Gastroesophageal sphincter (tissue), 4 donors: ENCODE data around the gene SMARCA2. TPM values are rescaled to one million over a fixed set of nuclear protein-coding genes. Genes with fewer than 3 reads are reported as not detected.
A peak's percentile ranks its signal among the peaks of the same experiment; 100 is the strongest.

Source experiments
- ATAC-seq: fragments of 150-250 bp; one replicate; pipeline ENCODE4 v1.9.1; 2016; ENCODE audit warnings: mild to moderate bottlenecking, moderate library complexity
- H3K27ac ChIP-seq, 4 donors: fragments of 200-600 bp; sonication (generic) in 3 of 4; 1 replicate in 3 of 4; 2 replicates in 1 of 4; pipeline ENCODE4 v1.5.1; 2016 to 2019
- H3K27me3 ChIP-seq: fragments of 200-600 bp; sonication (generic); one replicate; pipeline ENCODE4 v1.5.1; 2019
- H3K36me3 ChIP-seq, 2 donors: fragments of 200-600 bp; sonication (generic); one replicate each; pipeline ENCODE4 v1.5.1; 2019; ENCODE audit warnings: control low read depth in 1 of 2
- H3K4me1 ChIP-seq, 3 donors: fragments of 200-600 bp; sonication (generic); 1 replicate in 2 of 3; 2 replicates in 1 of 3; pipeline ENCODE4 v1.5.1; 2016 to 2019; ENCODE audit warnings: control low read depth in 2 of 3
- H3K4me3 ChIP-seq, 2 donors: fragments of 200-600 bp; sonication (generic); one replicate each; pipeline ENCODE4 v1.5.1; 2019; ENCODE audit warnings: mild to moderate bottlenecking in 1 of 2, moderate library complexity in 1 of 2
- H3K9me3 ChIP-seq, 3 donors: fragments of 200-600 bp; sonication (generic); one replicate each; pipeline ENCODE4 v1.5.1; 2017 to 2019; ENCODE audit warnings: control low read depth in 2 of 3
- EP300 ChIP-seq: sonication (generic); formaldehyde crosslinking; IDR thresholded peaks from one replicate; pipeline ENCODE4 v1.6.1; 2017; ENCODE audit warnings: antibody characterized with exemption, mild to moderate bottlenecking
- POLR2A ChIP-seq, 2 donors: fragments of 450-650 bp; IDR thresholded peaks; one replicate each; pipeline ENCODE4 v1.6.1; 2017; ENCODE audit warnings: antibody characterized with exemption in 2 of 2, mild to moderate bottlenecking in 2 of 2, moderate library complexity in 1 of 2
- POLR2AphosphoS5 ChIP-seq: sonication (generic); formaldehyde crosslinking; IDR thresholded peaks from one replicate; pipeline ENCODE4 v1.6.1; 2017; ENCODE audit warnings: antibody characterized with exemption
- WGBS, 2 donors: methylation state at CpG; one replicate each; pipeline ENCODE4 v1.1.5; 2018; ENCODE audit warnings: low coverage in 1 of 2; 5-methylcytosine and 5-hydroxymethylcytosine counted together
- total RNA-seq, 4 donors: library from RNA; depleted of rRNA; stranded (reverse); fragments of >200 nt; gene quantifications; one replicate each; pipeline ENCODE4 v1.1.0, GENCODE V29; 2016
- TF ChIP-seq, protein P1 (sequence below), 4 experiments: fragments of 200-600 bp in 2 of 4; fragments of 450-650 bp in 2 of 4; sonication (generic) in 1 of 4; IDR thresholded peaks; one replicate each; pipeline ENCODE4 v1.5.1; 2017 to 2019; ENCODE audit warnings: antibody characterized with exemption in 4 of 4, mild to moderate bottlenecking in 2 of 4, moderate library complexity in 2 of 4

SMARCA2 gene
- total RNA-seq, 4 donors from 2014 or later: 90.5 to 133 (median 98.5) TPM

DNA sequence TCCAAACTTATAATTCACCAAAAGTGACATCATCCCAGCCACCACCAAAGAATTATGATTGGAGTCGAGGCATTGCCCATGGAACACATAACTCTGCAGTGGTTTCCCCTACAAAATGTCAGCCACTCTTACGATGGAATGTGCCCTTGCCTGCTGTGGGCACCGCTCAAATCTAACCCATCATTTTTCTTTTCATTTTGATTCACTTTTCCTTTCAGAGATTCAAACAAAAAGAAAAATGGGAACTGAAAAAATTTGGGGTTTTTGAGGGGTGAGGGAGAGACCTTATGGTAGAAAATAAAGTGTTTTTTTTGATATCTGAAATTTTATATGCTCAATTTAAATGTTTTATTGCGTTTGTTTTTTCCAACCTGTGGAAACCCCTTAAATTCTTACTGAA is 28.1 kb downstream of the SMARCA2 start:
- Histone ChIP-seq H3K4me1 (peaks cover 0 to 26% (median 6%) of the 10 kb centered on the region in 3 donors), H3K36me3 (peaks cover 0 to 46% of the 10 kb centered on the region in 2 donors), H3K27me3 (no peaks in the 10 kb centered on the region), H3K27ac (no peak overlapping the region), H3K9me3 (no peaks in the 10 kb centered on the region), H3K4me3 (no peak overlapping the region)
- 57 to 71% methylated on average over 3 to 4 of the region's 4 CpGs for WGBS, 2 donors
- ATAC-seq: no peak
- no peak for TF ChIP-seq POLR2AphosphoS5
- TF ChIP-seq EP300: no peak
- TF ChIP-seq POLR2A (IDR thresholded peaks at IDR 0.05): no peak
- TF ChIP-seq, protein P1, sequence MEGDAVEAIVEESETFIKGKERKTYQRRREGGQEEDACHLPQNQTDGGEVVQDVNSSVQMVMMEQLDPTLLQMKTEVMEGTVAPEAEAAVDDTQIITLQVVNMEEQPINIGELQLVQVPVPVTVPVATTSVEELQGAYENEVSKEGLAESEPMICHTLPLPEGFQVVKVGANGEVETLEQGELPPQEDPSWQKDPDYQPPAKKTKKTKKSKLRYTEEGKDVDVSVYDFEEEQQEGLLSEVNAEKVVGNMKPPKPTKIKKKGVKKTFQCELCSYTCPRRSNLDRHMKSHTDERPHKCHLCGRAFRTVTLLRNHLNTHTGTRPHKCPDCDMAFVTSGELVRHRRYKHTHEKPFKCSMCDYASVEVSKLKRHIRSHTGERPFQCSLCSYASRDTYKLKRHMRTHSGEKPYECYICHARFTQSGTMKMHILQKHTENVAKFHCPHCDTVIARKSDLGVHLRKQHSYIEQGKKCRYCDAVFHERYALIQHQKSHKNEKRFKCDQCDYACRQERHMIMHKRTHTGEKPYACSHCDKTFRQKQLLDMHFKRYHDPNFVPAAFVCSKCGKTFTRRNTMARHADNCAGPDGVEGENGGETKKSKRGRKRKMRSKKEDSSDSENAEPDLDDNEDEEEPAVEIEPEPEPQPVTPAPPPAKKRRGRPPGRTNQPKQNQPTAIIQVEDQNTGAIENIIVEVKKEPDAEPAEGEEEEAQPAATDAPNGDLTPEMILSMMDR (IDR thresholded peaks at IDR 0.05): no peak

DNA sequence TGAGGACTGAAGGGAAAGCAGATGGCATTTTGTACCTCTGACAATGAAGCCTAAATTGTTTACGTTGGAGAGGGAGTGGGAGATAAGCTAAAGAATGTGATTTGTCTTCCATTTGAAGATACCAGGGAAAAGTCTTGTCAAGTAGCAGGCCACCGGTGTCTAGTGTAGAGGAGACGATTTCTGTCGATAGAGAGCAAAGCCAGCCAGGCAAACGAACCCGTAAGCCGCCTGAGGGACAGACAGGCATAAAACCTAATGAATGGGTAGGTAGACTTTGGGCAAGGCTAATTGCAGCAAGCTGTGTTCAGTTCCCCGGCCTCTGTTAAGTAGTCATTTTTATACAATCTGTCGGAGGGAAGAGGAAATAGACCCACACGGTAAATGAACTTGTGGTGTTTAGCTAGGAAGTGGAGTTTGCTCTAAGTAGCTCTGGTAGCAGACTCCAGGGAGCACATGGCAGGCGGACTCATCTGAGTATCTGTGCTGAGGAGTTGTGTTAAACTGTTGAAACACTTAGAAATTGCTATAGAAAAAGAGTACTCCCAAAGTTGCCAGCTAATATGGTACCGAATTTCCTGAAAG is 28.8 kb downstream of the SMARCA2 start:
- no peak overlapping the region for H3K4me3 ChIP-seq
- TF ChIP-seq POLR2A (IDR thresholded peaks at IDR 0.05): no peak
- TF ChIP-seq, protein P1 (IDR thresholded peaks at IDR 0.05): no peak
- no peak for TF ChIP-seq POLR2AphosphoS5
- TF ChIP-seq EP300: no peak
- H3K27ac ChIP-seq: no peak overlapping the region
- H3K36me3 ChIP-seq: peaks cover 0 to 46% of the 10 kb centered on the region in 2 donors
- 64 to 88% methylated on average over 11 to 12 of the region's 12 CpGs for WGBS, 2 donors
- H3K9me3 ChIP-seq: no peaks in the 10 kb centered on the region
- H3K27me3 ChIP-seq: no peaks in the 10 kb centered on the region
- no peak for ATAC-seq
- H3K4me1 ChIP-seq: peaks cover 0 to 23% (median 6%) of the 10 kb centered on the region in 3 donors

DNA sequence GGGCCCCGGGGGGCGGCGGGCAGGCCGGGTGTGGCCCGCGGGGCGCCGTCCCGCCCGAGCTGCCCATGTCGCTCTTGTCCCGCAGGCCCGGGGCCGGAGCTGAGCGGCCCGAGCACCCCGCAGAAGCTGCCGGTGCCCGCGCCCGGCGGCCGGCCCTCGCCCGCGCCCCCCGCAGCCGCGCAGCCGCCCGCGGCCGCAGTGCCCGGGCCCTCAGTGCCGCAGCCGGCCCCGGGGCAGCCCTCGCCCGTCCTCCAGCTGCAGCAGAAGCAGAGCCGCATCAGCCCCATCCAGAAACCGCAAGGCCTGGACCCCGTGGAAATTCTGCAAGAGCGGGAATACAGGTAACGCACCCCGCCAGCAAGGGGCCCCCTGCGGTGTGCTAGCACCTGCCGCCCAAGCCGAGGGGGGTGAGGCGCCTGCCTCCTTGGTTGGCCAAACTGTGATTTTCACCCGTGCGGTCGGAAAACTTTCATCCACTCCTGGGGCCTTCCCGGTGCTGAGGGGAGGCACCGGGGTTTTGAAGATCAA is 32.1 kb downstream of the SMARCA2 start:
- H3K9me3 ChIP-seq: no peaks in the 10 kb centered on the region
- peaks cover 0 to 27% (median 0%) of the 10 kb centered on the region in 3 donors for H3K4me1 ChIP-seq
- H3K27ac ChIP-seq: no peak overlapping the region
- TF ChIP-seq EP300 (no peak), POLR2AphosphoS5 (no peak), POLR2A (IDR thresholded peaks at IDR 0.05) (no peak)
- TF ChIP-seq, protein P1 (IDR thresholded peaks at IDR 0.05): no peak
- H3K4me3 ChIP-seq: no peak overlapping the region
- H3K27me3 ChIP-seq: no peaks in the 10 kb centered on the region
- 79% methylated on average over 12 of the region's 54 CpGs; no CpG with 5 or more reads in 1 of the 2 donors for WGBS, 2 donors
- peaks cover 0 to 17% of the 10 kb centered on the region in 2 donors for H3K36me3 ChIP-seq
- no peak for ATAC-seq

DNA sequence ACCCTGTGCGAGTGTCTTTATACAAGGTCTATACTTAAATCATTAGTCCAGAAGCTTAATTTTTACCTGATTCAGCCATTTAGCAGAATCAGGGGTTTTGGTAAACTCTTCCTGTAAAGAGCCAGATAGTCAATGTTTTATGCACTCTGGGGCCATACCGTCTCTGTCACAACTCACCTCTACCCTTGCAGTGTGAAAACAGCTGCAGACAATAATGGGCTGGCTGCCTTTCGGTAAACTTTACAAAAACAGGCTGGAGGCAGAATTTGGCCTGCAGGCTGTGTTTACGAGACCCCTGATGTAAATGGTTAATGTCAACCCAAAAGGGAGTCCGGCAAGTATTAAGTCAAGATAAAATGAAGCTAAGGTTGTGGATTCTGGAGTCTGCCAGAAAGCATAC is 32.8 kb downstream of the SMARCA2 start:
- H3K27ac ChIP-seq: no peak overlapping the region
- peaks cover 0 to 10% of the 10 kb centered on the region in 2 donors for H3K36me3 ChIP-seq
- TF ChIP-seq, protein P1 (IDR thresholded peaks at IDR 0.05): no peak
- ATAC-seq: peak; percentile 10
- no peaks in the 10 kb centered on the region for H3K27me3 ChIP-seq
- no peaks in the 10 kb centered on the region for H3K9me3 ChIP-seq
- H3K4me1 ChIP-seq: peaks cover 0 to 25% (median 0%) of the 10 kb centered on the region in 3 donors
- no peak overlapping the region for H3K4me3 ChIP-seq
- 84 to 86% methylated on average over 4 of the region's 5 CpGs for WGBS, 2 donors

DNA sequence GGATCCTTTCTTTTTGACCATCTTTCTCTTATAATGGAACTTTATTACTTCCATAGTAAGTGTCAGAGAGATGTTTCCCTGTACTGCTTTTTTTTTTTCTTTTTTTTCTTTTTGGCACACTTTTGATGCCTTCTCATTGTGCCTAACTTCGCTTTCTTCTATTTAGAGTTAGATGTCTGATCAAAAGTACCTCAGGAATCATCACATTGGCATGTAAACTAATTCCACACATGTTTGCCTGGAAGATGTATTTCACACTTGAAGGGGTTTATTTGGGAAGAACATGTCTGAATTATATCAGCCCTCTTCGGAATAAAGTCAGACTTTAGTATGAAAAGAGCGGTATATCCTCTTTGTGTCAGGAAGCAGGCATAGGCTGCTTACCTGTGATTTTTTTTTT is 35.1 kb downstream of the SMARCA2 start:
- Histone ChIP-seq H3K4me1 (peaks cover 0 to 34% (median 10%) of the 10 kb centered on the region in 3 donors), H3K27ac (peak overlapping the region in 1 of 4 donors; percentile 51), H3K4me3 (no peak overlapping the region), H3K36me3 (peaks cover 0 to 10% of the 10 kb centered on the region in 2 donors), H3K9me3 (no peaks in the 10 kb centered on the region), H3K27me3 (no peaks in the 10 kb centered on the region)
- 43 to 70% methylated on average over 2 of the region's 3 CpGs for WGBS, 2 donors
- TF ChIP-seq, protein P1 (IDR thresholded peaks at IDR 0.05): no peak
- TF ChIP-seq POLR2AphosphoS5 (no peak), POLR2A (IDR thresholded peaks at IDR 0.05) (no peak), EP300 (no peak)
- ATAC-seq: no peak
